ENCODE data around the gene CFAP99.

CFAP99 gene

DNA sequence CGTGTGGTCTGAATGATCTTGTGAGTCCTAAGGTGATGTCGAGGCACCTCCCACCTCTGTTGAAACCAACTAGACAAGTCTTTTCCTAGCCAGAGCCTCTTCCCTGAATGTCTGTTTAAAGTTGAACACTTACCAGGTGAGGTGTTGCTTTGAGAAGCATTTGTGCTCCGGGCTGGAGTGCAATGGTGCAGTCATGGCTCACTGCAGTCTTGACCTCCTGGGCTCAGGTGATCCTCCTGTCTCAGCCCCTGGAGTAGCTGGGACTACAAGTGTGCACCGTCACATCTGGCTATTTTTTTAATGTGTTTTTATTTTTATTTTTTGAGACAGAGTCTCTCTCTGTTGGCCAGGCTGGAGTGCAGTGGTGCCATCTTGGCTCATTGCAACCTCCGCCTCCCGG lies 68.2 kb downstream of the CFAP99 start:
- TF ChIP-seq FOXP2 (optimal IDR thresholded peaks at IDR 0.05; ENCODE audit: borderline replicate concordance, extremely low read depth, extremely low read length, insufficient read depth) (no peak), SIN3A (IDR thresholded peaks at IDR 0.05; ENCODE audit: borderline replicate concordance, insufficient read depth, low read length) (no peak), POLR2AphosphoS5 (IDR thresholded peaks at IDR 0.05; ENCODE audit: low read depth, low read length) (no peak), TAF1 (IDR thresholded peaks at IDR 0.05; ENCODE audit: borderline replicate concordance, insufficient read depth, low read length) (no peak)
- TF ChIP-seq, protein P1, sequence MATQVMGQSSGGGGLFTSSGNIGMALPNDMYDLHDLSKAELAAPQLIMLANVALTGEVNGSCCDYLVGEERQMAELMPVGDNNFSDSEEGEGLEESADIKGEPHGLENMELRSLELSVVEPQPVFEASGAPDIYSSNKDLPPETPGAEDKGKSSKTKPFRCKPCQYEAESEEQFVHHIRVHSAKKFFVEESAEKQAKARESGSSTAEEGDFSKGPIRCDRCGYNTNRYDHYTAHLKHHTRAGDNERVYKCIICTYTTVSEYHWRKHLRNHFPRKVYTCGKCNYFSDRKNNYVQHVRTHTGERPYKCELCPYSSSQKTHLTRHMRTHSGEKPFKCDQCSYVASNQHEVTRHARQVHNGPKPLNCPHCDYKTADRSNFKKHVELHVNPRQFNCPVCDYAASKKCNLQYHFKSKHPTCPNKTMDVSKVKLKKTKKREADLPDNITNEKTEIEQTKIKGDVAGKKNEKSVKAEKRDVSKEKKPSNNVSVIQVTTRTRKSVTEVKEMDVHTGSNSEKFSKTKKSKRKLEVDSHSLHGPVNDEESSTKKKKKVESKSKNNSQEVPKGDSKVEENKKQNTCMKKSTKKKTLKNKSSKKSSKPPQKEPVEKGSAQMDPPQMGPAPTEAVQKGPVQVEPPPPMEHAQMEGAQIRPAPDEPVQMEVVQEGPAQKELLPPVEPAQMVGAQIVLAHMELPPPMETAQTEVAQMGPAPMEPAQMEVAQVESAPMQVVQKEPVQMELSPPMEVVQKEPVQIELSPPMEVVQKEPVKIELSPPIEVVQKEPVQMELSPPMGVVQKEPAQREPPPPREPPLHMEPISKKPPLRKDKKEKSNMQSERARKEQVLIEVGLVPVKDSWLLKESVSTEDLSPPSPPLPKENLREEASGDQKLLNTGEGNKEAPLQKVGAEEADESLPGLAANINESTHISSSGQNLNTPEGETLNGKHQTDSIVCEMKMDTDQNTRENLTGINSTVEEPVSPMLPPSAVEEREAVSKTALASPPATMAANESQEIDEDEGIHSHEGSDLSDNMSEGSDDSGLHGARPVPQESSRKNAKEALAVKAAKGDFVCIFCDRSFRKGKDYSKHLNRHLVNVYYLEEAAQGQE (IDR thresholded peaks at IDR 0.05; ENCODE audit: insufficient read depth in 1 of 2, low read depth in 2 of 2, low read length in 2 of 2) = no peak

DNA sequence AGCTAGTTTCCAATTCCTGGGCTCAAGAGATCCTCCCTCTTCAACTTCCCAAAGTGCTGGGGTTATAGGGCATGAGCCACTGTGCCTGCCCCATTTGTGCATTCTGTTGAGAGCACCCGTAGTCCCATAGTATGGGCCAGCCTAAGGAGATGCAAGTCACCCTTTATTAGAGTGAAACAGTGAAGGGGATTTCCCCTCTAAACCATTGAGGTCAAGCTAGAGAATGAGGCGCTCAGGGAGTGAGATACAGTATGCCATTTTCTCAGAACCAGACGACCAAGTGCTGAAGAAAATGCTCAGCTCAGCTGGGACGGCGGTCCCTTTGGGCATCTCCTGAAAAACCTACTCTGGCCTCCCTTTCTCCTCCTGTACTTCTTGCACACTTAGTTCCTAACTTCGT lies 68.9 kb downstream of the CFAP99 start:
- TF ChIP-seq FOXP2 (optimal IDR thresholded peaks at IDR 0.05; ENCODE audit: borderline replicate concordance, extremely low read depth, extremely low read length, insufficient read depth) (no peak), SIN3A (IDR thresholded peaks at IDR 0.05; ENCODE audit: borderline replicate concordance, insufficient read depth, low read length) (no peak), POLR2AphosphoS5 (IDR thresholded peaks at IDR 0.05; ENCODE audit: low read depth, low read length) (no peak), TAF1 (IDR thresholded peaks at IDR 0.05; ENCODE audit: borderline replicate concordance, insufficient read depth, low read length) (no peak)
- TF ChIP-seq, protein P1 (IDR thresholded peaks at IDR 0.05; ENCODE audit: insufficient read depth in 1 of 2, low read depth in 2 of 2, low read length in 2 of 2) = no peak

DNA sequence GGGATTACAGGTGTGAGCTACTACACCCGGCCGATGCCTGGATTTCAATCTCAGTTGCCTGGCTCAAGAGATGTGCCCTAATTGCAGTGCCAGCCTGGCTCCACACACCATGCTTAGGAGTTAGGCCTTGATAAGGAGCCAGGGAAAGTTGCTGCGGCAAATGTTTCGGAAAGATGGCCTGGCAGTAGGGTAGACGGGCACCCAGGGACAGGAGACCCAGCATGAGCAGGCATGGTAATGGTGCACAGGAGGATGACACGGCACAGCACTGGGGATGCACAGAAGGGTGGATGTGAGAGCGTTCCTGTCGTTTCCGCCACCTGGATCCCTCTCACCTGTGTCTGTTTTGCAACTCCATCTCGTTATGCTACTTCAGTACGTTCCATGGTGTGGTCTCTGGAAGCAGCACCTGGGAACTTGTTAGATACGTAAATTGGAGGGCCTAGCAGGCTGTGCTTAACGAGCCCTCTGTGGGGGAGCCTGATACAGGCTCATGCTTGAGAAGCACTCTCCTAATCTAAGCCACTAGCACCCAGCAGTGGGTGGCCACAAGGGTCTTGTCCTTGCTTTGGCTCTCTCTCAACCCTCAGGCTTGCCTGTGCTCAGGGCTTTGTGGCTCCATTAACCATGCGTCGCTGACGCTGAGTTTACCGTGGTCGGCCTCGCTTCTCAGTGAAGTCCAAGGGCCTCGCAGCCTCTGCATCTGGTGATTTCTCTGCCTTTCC lies 70.5 kb downstream of the CFAP99 start:
- TF ChIP-seq SIN3A (IDR thresholded peaks at IDR 0.05; ENCODE audit: borderline replicate concordance, insufficient read depth, low read length) (no peak), TAF1 (IDR thresholded peaks at IDR 0.05; ENCODE audit: borderline replicate concordance, insufficient read depth, low read length) (no peak), FOXP2 (optimal IDR thresholded peaks at IDR 0.05; ENCODE audit: borderline replicate concordance, extremely low read depth, extremely low read length, insufficient read depth) (no peak), POLR2AphosphoS5 (IDR thresholded peaks at IDR 0.05; ENCODE audit: low read depth, low read length) (no peak)
- TF ChIP-seq, protein P1 (IDR thresholded peaks at IDR 0.05; ENCODE audit: insufficient read depth in 1 of 2, low read depth in 2 of 2, low read length in 2 of 2) = no peak

DNA sequence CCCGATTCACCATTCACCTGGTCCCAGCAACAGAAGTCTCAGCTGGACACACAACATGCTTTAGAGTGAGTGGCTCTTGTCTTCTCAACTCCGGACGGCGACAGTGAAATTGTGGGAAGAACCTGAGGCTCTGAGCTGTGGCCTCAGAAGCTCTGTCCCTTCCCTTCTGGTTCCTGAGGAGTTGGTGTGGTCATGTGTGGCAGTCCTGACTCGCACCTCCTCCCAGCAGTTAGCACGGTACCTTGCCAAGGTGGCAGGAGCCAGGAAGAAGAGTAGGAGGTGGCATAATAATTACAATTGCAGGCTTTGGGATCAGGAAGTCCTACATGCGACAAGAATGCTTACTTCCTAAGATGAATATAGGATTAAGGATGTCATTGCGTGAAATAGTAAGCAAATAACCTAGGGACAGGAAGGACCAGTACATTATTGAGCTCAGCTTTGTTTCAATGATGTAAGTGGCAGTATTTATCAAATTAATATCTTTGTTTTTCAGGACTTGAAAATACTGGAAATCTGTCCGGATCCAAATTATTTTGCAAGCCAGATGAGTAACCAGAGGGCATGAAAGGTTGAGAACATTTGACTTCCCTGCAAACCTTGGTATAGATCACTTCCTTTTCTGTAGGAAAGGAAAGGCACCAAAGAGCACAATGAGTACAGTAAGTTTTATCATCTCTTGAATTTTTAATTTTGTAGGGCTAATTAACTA lies 71.2 kb downstream of the CFAP99 start:
- TF ChIP-seq POLR2AphosphoS5 (IDR thresholded peaks at IDR 0.05; ENCODE audit: low read depth, low read length) (no peak), SIN3A (IDR thresholded peaks at IDR 0.05; ENCODE audit: borderline replicate concordance, insufficient read depth, low read length) (no peak), TAF1 (IDR thresholded peaks at IDR 0.05; ENCODE audit: borderline replicate concordance, insufficient read depth, low read length) (no peak), FOXP2 (optimal IDR thresholded peaks at IDR 0.05; ENCODE audit: borderline replicate concordance, extremely low read depth, extremely low read length, insufficient read depth) (no peak)
- TF ChIP-seq, protein P1 (IDR thresholded peaks at IDR 0.05; ENCODE audit: insufficient read depth in 1 of 2, low read depth in 2 of 2, low read length in 2 of 2) = no peak
